ENCODE measurements around the gene EMB.
"Not testable (repeated sequence)": the region's sequence is repeated elsewhere in the genome, so short reads cannot be mapped to it uniquely, and the experiment has no call there.

Gene EMB

GRCh38 chr5:50421184-50421950 lies 19.7 kb downstream of the EMB start:
- DNase-seq = not testable (repeated sequence)

- DNase-seq = no peak
Observed at GRCh38 chr5:50420343-50420935, 20.6 kb downstream of the EMB start.

GRCh38 chr5:50419656-50420055 lies 21.4 kb downstream of the EMB start:
- not testable (repeated sequence) for DNase-seq

- not testable (repeated sequence) for DNase-seq
Observed at GRCh38 chr5:50416637-50417036, 24.5 kb downstream of the EMB start.

- DNase-seq = no peak
Observed at GRCh38 chr5:50415912-50416311, 25.2 kb downstream of the EMB start.

- DNase-seq = not testable (repeated sequence)
Observed at GRCh38 chr5:50410932-50411331, 30.2 kb downstream of the EMB start.

- no peak for DNase-seq
Observed at GRCh38 chr5:50406877-50407276, 34.2 kb downstream of the EMB start.

- no peak for DNase-seq
Observed at GRCh38 chr5:50401336-50401735, 39.8 kb downstream of the EMB start.

GRCh38 chr5:50393925-50394609 lies 47.0 kb downstream of the EMB start:
- not testable (repeated sequence) for DNase-seq

- not testable (repeated sequence) for DNase-seq
Observed at GRCh38 chr5:50392289-50392688, 48.8 kb downstream of the EMB start.

- DNase-seq = not testable (repeated sequence)
Observed at GRCh38 chr5:50384381-50384780, 56.7 kb downstream of the EMB start.

- not testable (repeated sequence) for DNase-seq
Observed at GRCh38 chr5:50376696-50377095, 64.4 kb downstream of the EMB start.

GRCh38 chr5:50369287-50370033 lies 71.6 kb downstream of the EMB start:
- not testable (repeated sequence) for DNase-seq

GRCh38 chr5:50365426-50366251 lies 75.4 kb downstream of the EMB start:
- DNase-seq = no peak

GRCh38 chr5:50364535-50365309 lies 76.4 kb downstream of the EMB start:
- not testable (repeated sequence) for DNase-seq

- no peak for DNase-seq
Observed at GRCh38 chr5:50359187-50359586, 81.9 kb downstream of the EMB start.

- no peak for DNase-seq
Observed at GRCh38 chr5:50352382-50352781, 88.7 kb downstream of the EMB start.
